ENCODE results near the gene ZNF500. TPM values are rescaled to one million over a fixed set of nuclear protein-coding genes. Genes with fewer than 3 reads are reported as not detected.

The ZNF500 gene
- total RNA-seq, 1 experiment from 2014 or later, result 18.3 TPM

- Histone ChIP-seq H3K23me2 (ENCODE audit: insufficient read length, low read depth, low read length, poor library complexity, severe bottlenecking) (no peaks in the 10 kb centered on the region), H3K18ac (ENCODE audit: insufficient read length, low read depth, low read length) (no peak overlapping the region), H4K20me1 (ENCODE audit: control insufficient read depth, insufficient read depth, insufficient read length) (no peaks in the 10 kb centered on the region), H2AK5ac (ENCODE audit: insufficient read length, low read length) (no peak overlapping the region), H4K5ac (ENCODE audit: insufficient read length, low read depth, low read length) (no peak overlapping the region), H3K9ac (ENCODE audit: extremely low read depth, insufficient read length, low read length) (no peak overlapping the region), H3K14ac (ENCODE audit: insufficient read depth, low read length) (no peak overlapping the region), H4K8ac (replicated peaks; ENCODE audit: insufficient read length, low read depth, low read length) (no peak overlapping the region), H3K27ac (ENCODE audit: insufficient read length, low read depth, low read length) (no peak overlapping the region), H3K23ac (ENCODE audit: insufficient read length, low read depth, low read length) (no peak overlapping the region), H3K4me1 (ENCODE audit: insufficient read depth, low read length) (no peaks in the 10 kb centered on the region), H2BK20ac (ENCODE audit: low read depth, low read length, poor library complexity, severe bottlenecking) (no peak overlapping the region), H2BK5ac (ENCODE audit: insufficient read length, low read length) (no peak overlapping the region), H3K79me1 (ENCODE audit: insufficient read depth, low read depth, low read length, poor library complexity, severe bottlenecking) (no peaks in the 10 kb centered on the region), H3K56ac (ENCODE audit: insufficient read length, low read depth, low read length) (no peak overlapping the region), H3K79me2 (ENCODE audit: insufficient read depth, low read length) (no peaks in the 10 kb centered on the region), H4K91ac (ENCODE audit: insufficient read length, low read depth, low read length) (no peak overlapping the region), H2BK120ac (ENCODE audit: low read depth, low read length, poor library complexity, severe bottlenecking) (no peak overlapping the region), H3K9me3 (ENCODE audit: control insufficient read depth, low read depth, low read length) (no peaks in the 10 kb centered on the region), H2BK12ac (ENCODE audit: insufficient read length, low read depth, low read length) (no peak overlapping the region), H2AFZ (ENCODE audit: low read length) (no peak overlapping the region), H3T11ph (ENCODE audit: low read length) (no peak overlapping the region), H3K4ac (ENCODE audit: low read depth, low read length) (no peak overlapping the region), H3K27me3 (ENCODE audit: insufficient read depth, low read length) (no peaks in the 10 kb centered on the region), H2BK15ac (ENCODE audit: low read depth, low read length) (no peak overlapping the region), H3K4me2 (ENCODE audit: insufficient read depth, insufficient read length, low read length) (no peak overlapping the region)
- no CpG with 5 or more reads among the region's 44 CpGs for WGBS (ENCODE audit: extremely low coverage, insufficient read length, low lambda C conversion rate)
- no peak overlapping the region for H3K4me3 Mint-ChIP-seq
- peaks cover 7 to 9% of the 10 kb centered on the region in 2 experiments; a peak in 3 of 5 replicates for H3K9me3 Mint-ChIP-seq
- no peak for TF ChIP-seq CTCF (conservative IDR thresholded peaks at IDR 0.05)
- no peaks in the 10 kb centered on the region for H3K4me1 Mint-ChIP-seq
- H3K36me3 Mint-ChIP-seq (ENCODE audit: insufficient read depth in 1 of 3, low read depth in 3 of 3), result peaks cover 29 to 52% (median 49%) of the 10 kb centered on the region in 3 experiments
- no peaks in the 10 kb centered on the region for H3K27me3 Mint-ChIP-seq (ENCODE audit: low read depth)
- no peak overlapping the region for H3K27ac Mint-ChIP-seq
- no peak for DNase-seq
Observed at GRCh38 chr16:4752351-4753100, 14.4 kb downstream of the ZNF500 start.

All from H9 (cell line).